K562 (cell line): ENCODE data around the gene CIAO2B. TPM values are rescaled to one million over a fixed set of nuclear protein-coding genes. Genes with fewer than 3 reads are reported as not detected.
A peak's percentile ranks its signal among the peaks of the same experiment; 100 is the strongest.

Experiments
- DEAF1 ChIP-seq: fragments of 450-650 bp; formaldehyde crosslinking; IDR thresholded peaks from 2 replicates; pipeline ENCODE4 v1.4.0; 2020; ENCODE audit warnings: mild to moderate bottlenecking, moderate library complexity
- POLR3G ChIP-seq: IDR thresholded peaks from 2 replicates; pipeline ENCODE4 v1.6.1; 2011; ENCODE audit not compliant: insufficient read length, insufficient replicate concordance; ENCODE audit errors: extremely low read depth
- RNF2 ChIP-seq: sonication (generic); IDR thresholded peaks from 2 replicates; pipeline ENCODE4 v1.6.1; 2016
- RNF219 ChIP-seq: fragments of 250-450 bp; sonication (Bioruptor Pico); IDR thresholded peaks from 2 replicates; pipeline ENCODE4 v1.5.0; 2022; ENCODE audit warnings: mild to moderate bottlenecking
- ZBTB11 ChIP-seq, 3 experiments: fragments of 200-800 bp in 1 of 3; fragments of 250-450 bp in 1 of 3; fragments of 450-650 bp in 1 of 3; sonication (Bioruptor Pico) in 1 of 3; sonication (Bioruptor generic) in 1 of 3; formaldehyde crosslinking in 1 of 3; IDR thresholded peaks; 2 replicates each; pipeline versions ENCODE4 v1.6.1 to v1.8.0; 2016 to 2022; ENCODE audit warnings: mild to moderate bottlenecking in 2 of 3, missing genetic modification characterization in 2 of 3, missing compliant biosample characterization in 1 of 3, moderate library complexity in 1 of 3
- ZBTB17 ChIP-seq: fragments of 450-650 bp; formaldehyde crosslinking; IDR thresholded peaks from 2 replicates; pipeline ENCODE4 v1.4.0; 2020; ENCODE audit warnings: mild to moderate bottlenecking
- ZKSCAN3 ChIP-seq: fragments of 250-450 bp; sonication (Bioruptor Pico); IDR thresholded peaks from 2 replicates; pipeline ENCODE4 v1.4.0; 2020
- polyA plus RNA-seq, 8 experiments: library from polyadenylated mRNA; depleted of rRNA in 4 of 8; stranded (reverse) in 5 of 8; unstranded in 3 of 8; fragments of >200 nt; fragmentation: Nextera tagmentation in 2 of 8; fragmentation: Illumina TruSeq in 1 of 8; extraction: Ambion mirVana in 2 of 8; extraction: Trizol in 1 of 8; gene quantifications; 2 replicates each; pipeline versions ENCODE4 v1.2.1 to v1.2.3, GENCODE V29; 2011 to 2014; ENCODE audit warnings: inconsistent platforms in 1 of 8, missing spikeins in 1 of 8
- total RNA-seq, 7 experiments: library from RNA; depleted of rRNA in 6 of 7; stranded (reverse); fragments of >200 nt in 6 of 7; fragmentation: Illumina TruSeq in 2 of 7; extraction: Trizol in 2 of 7; gene quantifications; 2 replicates each; pipeline versions ENCODE4 v1.2.1 to v1.2.3, GENCODE V29; 2011 to 2021; ENCODE audit warnings: low replicate concordance in 1 of 7

Gene CIAO2B
- total and polyA plus RNA-seq, 9 of the 15 experiments (the other 6 are each of a cell fraction or from before 2014, with no cell fraction given) = 86.8 to 182 (median 113) TPM

- TF ChIP-seq ZBTB11 (CRISPR knock-in tag; IDR thresholded peaks at IDR 0.05) = no peak
- no peak for TF ChIP-seq ZKSCAN3 (CRISPR knock-in tag)
- TF ChIP-seq RNF219 (CRISPR knock-in tag) = no peak
- no peak for TF ChIP-seq ZBTB17
- peak; percentile 63 for TF ChIP-seq DEAF1
- TF ChIP-seq RNF2 = no peak
- no peak for TF ChIP-seq POLR3G
These were observed 20.0 kb upstream of the CIAO2B start (continued) for GRCh38 chr16:66954097-66954659.
